Hepatocyte (in vitro differentiated cells): ENCODE data around the gene CSNK1D.

Experiments used
- CTCF ChIP-seq: fragments of 200-600 bp; sonication (generic); IDR thresholded peaks from 2 replicates; pipeline ENCODE4 v1.5.1; 2016; ENCODE audit warnings: antibody characterized with exemption, mild to moderate bottlenecking; ENCODE audit not compliant: poor library complexity
- EZH2 ChIP-seq: fragments of 200-600 bp; sonication (generic); IDR thresholded peaks from 2 replicates; pipeline ENCODE4 v1.6.1; 2016; ENCODE audit warnings: antibody characterized with exemption, mild to moderate bottlenecking, borderline replicate concordance
- EZH2phosphoT487 ChIP-seq: fragments of 200-600 bp; sonication (generic); IDR thresholded peaks from one replicate; pipeline ENCODE4 v1.6.1; 2018; ENCODE audit warnings: antibody characterized with exemption, mild to moderate bottlenecking, low read depth, moderate library complexity; ENCODE audit not compliant: unreplicated experiment, severe bottlenecking

DNA sequence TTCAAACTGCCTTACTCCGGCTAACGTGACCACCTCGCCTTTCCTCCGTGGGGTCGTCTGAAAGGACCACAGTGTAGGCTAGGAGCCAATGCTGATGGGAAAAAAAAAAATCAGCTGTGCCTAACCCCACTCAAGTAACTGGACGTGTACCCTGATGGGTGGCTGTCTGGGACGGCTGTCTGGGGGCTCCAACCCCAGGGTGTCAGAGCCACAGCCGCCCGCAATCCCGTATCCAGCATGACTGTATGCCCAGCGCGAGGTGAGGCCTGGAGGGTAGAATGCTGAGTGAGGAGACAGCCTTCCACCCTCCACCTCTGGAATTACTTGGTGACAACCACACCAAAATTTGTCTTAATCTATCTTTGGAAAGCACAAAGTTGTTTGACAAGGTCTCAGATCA lies 2.8 kb downstream of the CSNK1D start:
- no peak for TF ChIP-seq EZH2
- no peak for TF ChIP-seq CTCF
- TF ChIP-seq EZH2phosphoT487: no peak
